WI38 (cell line): Measurements from ENCODE around the gene HECTD2.
"Not testable (repeated sequence)": the region's sequence is repeated elsewhere in the genome, so short reads cannot be mapped to it uniquely, and the experiment has no call there.

Experiments used
- H3K4me3 ChIP-seq: 2 replicates; pipeline ENCODE4 v1.5.1; 2011; ENCODE audit warnings: low read depth, mild to moderate bottlenecking, control low read depth, low read length
- TF ChIP-seq, protein P1 (sequence below): IDR thresholded peaks from 2 replicates; pipeline ENCODE4 v1.5.1; 2012; ENCODE audit warnings: low read depth, mild to moderate bottlenecking, control low read depth, low read length

The HECTD2 gene

DNA sequence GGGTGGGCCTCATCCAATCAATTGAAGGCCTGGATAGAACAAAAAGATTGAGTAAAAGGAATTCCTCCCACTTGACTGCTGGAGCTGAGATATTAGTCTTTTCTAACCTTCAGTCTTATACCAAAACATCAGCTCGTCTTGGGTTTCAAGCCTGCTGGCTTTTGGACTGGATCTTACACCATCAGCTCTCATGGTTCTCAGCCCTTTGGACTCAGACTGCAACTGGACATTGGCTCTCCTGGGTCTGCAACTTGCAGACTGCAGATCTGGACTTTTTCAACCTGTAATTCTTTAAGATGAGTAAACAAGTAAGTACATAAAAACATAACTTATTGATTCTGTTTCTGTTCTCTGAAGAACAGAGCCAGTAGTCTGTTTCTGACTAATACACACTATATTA is 149.0 kb downstream of the HECTD2 start:
- TF ChIP-seq, protein P1, sequence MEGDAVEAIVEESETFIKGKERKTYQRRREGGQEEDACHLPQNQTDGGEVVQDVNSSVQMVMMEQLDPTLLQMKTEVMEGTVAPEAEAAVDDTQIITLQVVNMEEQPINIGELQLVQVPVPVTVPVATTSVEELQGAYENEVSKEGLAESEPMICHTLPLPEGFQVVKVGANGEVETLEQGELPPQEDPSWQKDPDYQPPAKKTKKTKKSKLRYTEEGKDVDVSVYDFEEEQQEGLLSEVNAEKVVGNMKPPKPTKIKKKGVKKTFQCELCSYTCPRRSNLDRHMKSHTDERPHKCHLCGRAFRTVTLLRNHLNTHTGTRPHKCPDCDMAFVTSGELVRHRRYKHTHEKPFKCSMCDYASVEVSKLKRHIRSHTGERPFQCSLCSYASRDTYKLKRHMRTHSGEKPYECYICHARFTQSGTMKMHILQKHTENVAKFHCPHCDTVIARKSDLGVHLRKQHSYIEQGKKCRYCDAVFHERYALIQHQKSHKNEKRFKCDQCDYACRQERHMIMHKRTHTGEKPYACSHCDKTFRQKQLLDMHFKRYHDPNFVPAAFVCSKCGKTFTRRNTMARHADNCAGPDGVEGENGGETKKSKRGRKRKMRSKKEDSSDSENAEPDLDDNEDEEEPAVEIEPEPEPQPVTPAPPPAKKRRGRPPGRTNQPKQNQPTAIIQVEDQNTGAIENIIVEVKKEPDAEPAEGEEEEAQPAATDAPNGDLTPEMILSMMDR: no peak

DNA sequence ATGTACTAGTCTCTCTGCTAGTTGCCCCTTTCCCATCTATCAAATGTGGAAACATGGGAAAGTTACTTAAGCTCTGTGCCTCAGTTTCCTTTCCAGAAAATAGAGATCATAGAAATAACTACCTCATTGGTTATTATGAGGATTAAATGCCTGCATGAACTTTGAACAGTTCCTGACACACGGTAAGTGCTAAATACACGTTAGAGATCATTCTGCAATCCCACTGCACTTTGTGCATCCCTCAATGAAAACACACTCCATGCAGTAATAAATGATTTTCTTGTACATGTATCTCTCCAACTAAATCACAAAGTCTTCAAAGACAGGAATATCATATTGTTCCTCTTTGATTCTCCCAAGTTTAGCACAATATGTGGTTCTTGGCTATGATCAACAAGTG is 149.6 kb downstream of the HECTD2 start:
- TF ChIP-seq, protein P1: no peak

More for the DNA sequence above, 149.0 kb downstream of the HECTD2 start:
- H3K4me3 ChIP-seq: no peak overlapping the region

DNA sequence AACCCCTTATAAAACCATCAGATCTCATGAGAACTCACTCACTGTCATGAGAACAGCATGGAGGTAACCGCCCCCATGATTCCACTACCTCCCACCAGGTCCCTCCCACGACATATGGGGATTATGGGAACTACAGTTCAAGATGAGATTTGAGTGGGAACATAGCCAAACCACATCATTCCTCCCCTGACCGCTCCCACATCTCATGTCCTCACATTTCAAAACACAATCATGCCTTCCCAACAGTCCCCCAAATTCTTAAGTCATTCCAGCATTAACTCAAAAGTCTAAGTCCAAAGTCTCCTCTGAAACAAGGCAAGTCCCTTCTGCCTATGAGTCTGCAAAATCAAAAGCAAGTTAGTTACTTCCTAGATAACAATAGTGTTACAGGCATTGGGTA is 150.7 kb downstream of the HECTD2 start:
- H3K4me3 ChIP-seq: not testable (repeated sequence)

More for the DNA sequence above, 149.6 kb downstream of the HECTD2 start:
- H3K4me3 ChIP-seq: no peak overlapping the region

DNA sequence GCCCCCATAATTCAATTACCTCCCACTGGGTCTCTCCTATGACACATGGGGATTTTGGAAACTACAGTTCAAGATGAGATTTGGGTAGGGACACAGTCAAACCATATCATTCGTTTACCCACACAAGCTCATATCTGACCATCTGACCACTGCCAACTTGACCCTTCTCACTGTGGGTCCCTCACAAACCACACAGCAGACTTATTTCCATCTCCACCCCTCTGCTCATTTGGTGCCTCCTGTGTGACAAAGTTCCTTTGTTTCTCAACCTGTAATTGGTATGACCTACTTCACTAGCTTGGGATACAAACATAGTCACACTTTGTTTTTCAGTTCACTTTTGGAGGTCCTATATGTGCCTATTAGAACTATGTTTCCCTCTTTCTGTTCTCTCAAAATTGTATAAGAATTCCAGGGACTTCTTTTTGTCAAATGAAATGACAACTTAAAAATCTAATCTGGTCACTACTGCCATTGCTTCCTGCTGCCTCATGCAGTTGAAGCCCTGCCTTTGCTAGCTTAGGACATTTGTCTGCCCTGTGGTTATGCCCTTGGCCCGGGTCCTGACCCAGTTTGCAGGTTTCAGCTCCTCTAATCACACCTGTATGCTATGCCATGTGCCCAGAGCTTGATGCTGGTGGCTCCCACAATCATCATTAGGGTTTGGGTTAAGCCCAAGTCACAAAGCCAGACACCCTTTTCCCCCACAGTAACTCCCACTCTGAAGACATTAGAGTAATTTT is 152.9 kb downstream of the HECTD2 start:
- TF ChIP-seq, protein P1: no peak
- no peak overlapping the region for H3K4me3 ChIP-seq

DNA sequence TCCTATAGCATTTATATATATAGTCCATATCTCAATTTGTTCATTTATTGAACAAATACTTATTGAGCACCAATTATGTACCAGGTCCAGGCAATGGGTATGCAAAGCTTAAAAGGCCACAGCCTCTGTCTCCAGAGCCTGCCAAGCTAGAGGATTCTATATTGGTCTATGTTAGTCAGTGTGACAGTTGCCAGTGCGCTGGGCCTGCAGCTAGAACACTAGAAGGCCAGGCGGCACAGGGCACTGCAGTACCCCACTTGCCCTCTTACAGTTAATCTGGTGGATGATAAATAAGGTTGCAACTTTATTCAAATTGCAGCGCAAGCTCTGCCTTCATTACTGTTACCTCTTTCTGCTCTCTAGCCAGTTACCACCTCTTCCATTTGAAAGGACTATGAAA is 153.9 kb downstream of the HECTD2 start:
- TF ChIP-seq, protein P1: no peak
- H3K4me3 ChIP-seq: no peak overlapping the region
